ENCODE data around the gene CPSF3.

CPSF3 gene

GRCh38 chr2:9423100-9423921, at the start of gene CPSF3, which contains the start of gene ITGB1BP1:
TSS of gene CPSF3 (plus strand) at chr2:9423654. CDS start at chr2:9423774, 120 bp downstream.
TSS of gene ITGB1BP1 (minus strand) at chr2:9423528. CDS start at chr2:9418697, 4,831 bp downstream.
- peak; percentile 91 for DNase-seq

GRCh38 chr2:9374071-9374730, 49.3 kb upstream of the CPSF3 start:
- no peak for DNase-seq

GRCh38 chr2:9375857-9376428, 47.5 kb upstream of the CPSF3 start:
- no peak for DNase-seq

- DNase-seq, result no peak
These were observed 45.9 kb upstream of the CPSF3 start for GRCh38 chr2:9377461-9378097.

GRCh38 chr2:9378433-9379390, 44.7 kb upstream of the CPSF3 start:
- no peak for DNase-seq

- no peak for DNase-seq
These were observed 44.1 kb upstream of the CPSF3 start for GRCh38 chr2:9379391-9379755.

- no peak for DNase-seq
These were observed 42.5 kb upstream of the CPSF3 start for GRCh38 chr2:9380702-9381628.

- DNase-seq, result no peak
These were observed 40.7 kb upstream of the CPSF3 start for GRCh38 chr2:9382604-9383235.

- no peak for DNase-seq
These were observed 38.9 kb upstream of the CPSF3 start for GRCh38 chr2:9384521-9384920.

- DNase-seq, result no peak
These were observed 37.6 kb upstream of the CPSF3 start for GRCh38 chr2:9385841-9386240.

- no peak for DNase-seq
These were observed 35.2 kb upstream of the CPSF3 start for GRCh38 chr2:9388199-9388681.

- no peak for DNase-seq
These were observed 34.2 kb upstream of the CPSF3 start for GRCh38 chr2:9388950-9389911.

GRCh38 chr2:9390151-9390850, 33.2 kb upstream of the CPSF3 start:
- DNase-seq, result no peak

GRCh38 chr2:9390991-9391390, 32.5 kb upstream of the CPSF3 start:
- DNase-seq, result no peak

GRCh38 chr2:9391961-9392720, 31.3 kb upstream of the CPSF3 start:
- no peak for DNase-seq

- no peak for DNase-seq
These were observed 30.3 kb upstream of the CPSF3 start for GRCh38 chr2:9392898-9393765.

- DNase-seq, result no peak
These were observed 28.6 kb upstream of the CPSF3 start for GRCh38 chr2:9394816-9395215.

All from GF-D8 (cell line).